Kidney (tissue), 14 donors: ENCODE results near the gene ISLR. TPM values are rescaled to one million over a fixed set of nuclear protein-coding genes. Genes with fewer than 3 reads are reported as not detected.

ENCODE experiments used
- DNase-seq, 5 donors: peaks; one replicate each; pipeline ENCODE4 v3.0.0-alpha.2; 2013 to 2020
- FAIRE-seq: peaks from 2 replicates; lab custom pipeline; 2012; peaks lifted over from hg19 to GRCh38; lab: Jason Lieb, UNC
- H3K27ac ChIP-seq, 2 donors: one replicate each; pipeline ENCODE4 v1.7.0; 2013; ENCODE audit warnings: low read depth in 2 of 2, low read length in 2 of 2, inconsistent platforms in 1 of 2
- H3K27me3 ChIP-seq: one replicate; pipeline ENCODE4 v1.7.1; 2013; ENCODE audit warnings: low read length, inconsistent platforms; ENCODE audit not compliant: control insufficient read depth, insufficient read depth
- H3K36me3 ChIP-seq, 3 donors: one replicate each; pipeline versions ENCODE4 v1.7.0 to v1.7.1; 2013; ENCODE audit warnings: low read length in 3 of 3, control low read depth in 1 of 3, inconsistent platforms in 1 of 3; ENCODE audit not compliant: insufficient read depth in 3 of 3, control insufficient read depth in 2 of 3
- H3K4me1 ChIP-seq, 3 donors: one replicate each; pipeline versions ENCODE4 v1.7.0 to v1.7.1; 2013; ENCODE audit warnings: low read length in 3 of 3, inconsistent platforms in 1 of 3, low read depth in 1 of 3; ENCODE audit not compliant: control insufficient read depth in 2 of 3, insufficient read depth in 2 of 3
- H3K4me3 ChIP-seq, 3 donors: one replicate each; pipeline versions ENCODE4 v1.7.0 to v1.8.1; 2013; ENCODE audit warnings: low read length in 3 of 3, control low read depth in 1 of 3, inconsistent platforms in 1 of 3
- H3K9ac ChIP-seq, 3 donors: one replicate each; pipeline versions ENCODE4 v1.7.0 to v1.7.1; 2013; ENCODE audit warnings: low read length in 3 of 3, control low read depth in 1 of 3, inconsistent platforms in 1 of 3
- H3K9me3 ChIP-seq, 3 donors: one replicate each; pipeline versions ENCODE4 v1.7.0 to v1.7.1; 2013; ENCODE audit warnings: low read length in 3 of 3, control low read depth in 1 of 3, inconsistent platforms in 1 of 3; ENCODE audit not compliant: control insufficient read depth in 2 of 3, insufficient read depth in 1 of 3
- CTCF ChIP-seq: IDR thresholded peaks from 3 replicates; pipeline ENCODE4 v1.5.1; 2012; ENCODE audit warnings: mild to moderate bottlenecking, moderate library complexity, borderline replicate concordance; ENCODE audit not compliant: insufficient read depth; ENCODE audit errors: extremely low read depth
- intact Hi-C: fragments of 100-400 bp; cut with DNase I; formaldehyde crosslinking; loops from one replicate; pipeline ENCODE4 v1.11.1; 2022
- polyA plus RNA-seq: library from polyadenylated mRNA; stranded (reverse); fragments of 350-450 nt; fragmentation: Illumina TruSeq; extraction: RNeasy Lipid Tissue Mini Kit (QIAGEN cat#74804); gene quantifications from one replicate; pipeline ENCODE4 v1.2.3, GENCODE V29; 2014; ENCODE audit warnings: low read depth, low replicate concordance; ENCODE audit not compliant: insufficient read depth
- total RNA-seq: library from RNA; stranded (reverse); fragmentation: NEBNext Ultra II Directional; extraction: Animal tissue kit (Norgen Biotek cat#: 25700); gene quantifications from one replicate; pipeline ENCODE4 v1.2.1, GENCODE V29; 2021
- donor health status: control.
- donor health status: control.
- donor health status: control.
- donor health status: control.
- donor health status: control.
- donor health status: DM: yes; HTN: yes; CAD: no.
- donor health status: Normal renal cell carcinoma (clear cell type).

Gene ISLR
- total and polyA plus RNA-seq, 2 donors from 2014 or later = 18.8 to 30.2 TPM

DNA sequence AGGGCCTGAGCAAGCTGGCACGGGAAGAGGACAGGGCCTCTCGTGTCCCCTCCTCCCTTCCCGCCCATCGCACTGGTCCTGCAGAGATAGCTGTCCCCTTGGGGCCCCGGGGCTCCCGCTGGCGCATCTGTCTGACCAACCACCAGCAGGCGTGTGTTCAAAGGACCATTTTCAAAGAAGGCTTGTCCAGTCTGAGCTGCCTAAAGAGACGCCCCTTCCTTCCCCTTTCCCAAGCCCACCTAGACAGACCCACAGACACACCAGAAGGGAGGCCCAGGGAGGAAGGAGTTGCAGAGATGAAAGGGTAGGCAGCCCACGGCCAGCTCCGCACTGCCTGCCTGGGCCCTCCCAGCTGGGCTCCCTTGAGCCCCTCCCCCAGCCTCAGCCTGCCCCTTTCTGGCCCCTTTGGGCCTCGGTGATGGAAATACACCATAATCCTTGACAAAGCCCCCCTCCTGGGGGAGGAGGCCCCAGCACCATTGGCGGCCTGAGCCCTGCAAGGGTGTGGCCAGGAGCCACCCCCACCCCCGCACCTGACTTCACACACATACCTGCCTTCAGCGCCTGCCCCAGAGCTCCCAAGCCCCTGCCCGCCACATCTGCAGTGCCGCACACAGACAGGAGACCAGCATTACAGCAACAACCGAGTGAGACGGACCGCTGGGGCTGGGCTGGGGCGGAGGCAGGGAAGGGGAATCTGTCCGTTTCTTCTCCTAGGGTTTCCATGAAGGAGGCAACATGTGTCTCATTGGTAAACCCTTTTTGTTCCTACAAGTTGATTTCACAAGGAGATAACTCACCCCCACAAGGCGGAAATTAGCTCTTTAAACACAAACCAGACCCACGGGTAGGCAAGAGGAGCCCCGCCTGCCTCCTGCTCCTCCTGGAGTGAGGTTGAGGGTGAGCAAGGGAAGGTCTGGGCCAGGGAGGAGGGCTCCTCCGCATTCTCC, 29.2 kb downstream of the ISLR start, which contains the start of gene STRA6:
Gene STRA6 (minus strand): TSS at position 336 of the 950 bp plus-strand sequence. CDS start 520 bp downstream, outside the sequence.
- peaks cover 11 to 21% (median 14%) of the 10 kb centered on the region in 3 donors for H3K4me1 ChIP-seq
- H3K27ac ChIP-seq = no peak within 1 kb of the TSS
- FAIRE-seq (no peak), DNase-seq (peak in 4 of 5 donors; percentile 85 to 91 (median 88))
- H3K4me3 ChIP-seq = peak within 1 kb of the TSS in 1 of 3 donors; percentile 16
- H3K27me3 ChIP-seq = no peaks in the 10 kb centered on the region
- no peak within 1 kb of the TSS for H3K9ac ChIP-seq
- no peaks in the 10 kb centered on the region for H3K36me3 ChIP-seq
- intact Hi-C loops = no loop called here
- TF ChIP-seq CTCF = no peak
- no peaks in the 10 kb centered on the region for H3K9me3 ChIP-seq

GRCh38 chr15:74203914-74204431, 30.5 kb downstream of the ISLR start:
- DNase-seq = peak in 4 of 5 donors; percentile 58 to 90 (median 69)
- H3K27me3 ChIP-seq = no peaks in the 10 kb centered on the region
- no peak for FAIRE-seq

GRCh38 chr15:74205582-74205947, 32.1 kb downstream of the ISLR start:
- no peak for DNase-seq
- FAIRE-seq = no peak
- H3K9me3 ChIP-seq = no peaks in the 10 kb centered on the region
- H3K4me3 ChIP-seq = no peak overlapping the region
- H3K4me1 ChIP-seq = peaks cover 11 to 24% (median 18%) of the 10 kb centered on the region in 3 donors
- TF ChIP-seq CTCF = no peak
- intact Hi-C loops = no loop called here
- H3K36me3 ChIP-seq = no peaks in the 10 kb centered on the region
- H3K9ac ChIP-seq = no peak overlapping the region
- no peaks in the 10 kb centered on the region for H3K27me3 ChIP-seq
- no peak overlapping the region for H3K27ac ChIP-seq

More at GRCh38 chr15:74203914-74204431, 30.5 kb downstream of the ISLR start:
- intact Hi-C loops = no loop called here
- Histone ChIP-seq H3K9me3 (no peaks in the 10 kb centered on the region), H3K27ac (no peak overlapping the region), H3K4me3 (no peak overlapping the region), H3K4me1 (peaks cover 11 to 24% (median 14%) of the 10 kb centered on the region in 3 donors), H3K36me3 (no peaks in the 10 kb centered on the region), H3K9ac (no peak overlapping the region)
- no peak for TF ChIP-seq CTCF
